MG63 (cell line): ENCODE data around the gene ARV1. TPM values are rescaled to one million over a fixed set of nuclear protein-coding genes. Genes with fewer than 3 reads are reported as not detected.
"Not testable (repeated sequence)": the region's sequence is repeated elsewhere in the genome, so short reads cannot be mapped to it uniquely, and the experiment has no call there.

Experiments used
- DNase-seq: peaks from one replicate; pipeline ENCODE4 v3.0.0-alpha.2; 2020
- H3K27me3 ChIP-seq: fragments of 250-450 bp; sonication (Bioruptor Pico); 2 replicates; pipeline ENCODE4 v1.5.1; 2020; ENCODE audit warnings: mild to moderate bottlenecking, moderate library complexity
- H3K36me3 ChIP-seq: fragments of 250-450 bp; sonication (Bioruptor Pico); 2 replicates; pipeline ENCODE4 v1.5.1; 2020; ENCODE audit warnings: mild to moderate bottlenecking, moderate library complexity
- H3K4me3 ChIP-seq: fragments of 250-450 bp; sonication (Bioruptor Pico); 2 replicates; pipeline ENCODE4 v1.5.1; 2020; ENCODE audit warnings: mild to moderate bottlenecking, moderate library complexity
- H3K9me3 ChIP-seq: fragments of 250-450 bp; sonication (Bioruptor Pico); 2 replicates; pipeline ENCODE4 v1.5.1; 2020; ENCODE audit warnings: mild to moderate bottlenecking, moderate library complexity
- total RNA-seq: library from RNA; depleted of rRNA; stranded (reverse); fragments of >200 nt; shearing (Covaris generic); gene quantifications from 2 replicates; pipeline ENCODE4 v1.2.3, GENCODE V29; 2014; ENCODE audit warnings: low replicate concordance; rRNA removed

ARV1 gene
- total RNA-seq, 1 experiment from 2014 or later: 8.1 TPM

DNA sequence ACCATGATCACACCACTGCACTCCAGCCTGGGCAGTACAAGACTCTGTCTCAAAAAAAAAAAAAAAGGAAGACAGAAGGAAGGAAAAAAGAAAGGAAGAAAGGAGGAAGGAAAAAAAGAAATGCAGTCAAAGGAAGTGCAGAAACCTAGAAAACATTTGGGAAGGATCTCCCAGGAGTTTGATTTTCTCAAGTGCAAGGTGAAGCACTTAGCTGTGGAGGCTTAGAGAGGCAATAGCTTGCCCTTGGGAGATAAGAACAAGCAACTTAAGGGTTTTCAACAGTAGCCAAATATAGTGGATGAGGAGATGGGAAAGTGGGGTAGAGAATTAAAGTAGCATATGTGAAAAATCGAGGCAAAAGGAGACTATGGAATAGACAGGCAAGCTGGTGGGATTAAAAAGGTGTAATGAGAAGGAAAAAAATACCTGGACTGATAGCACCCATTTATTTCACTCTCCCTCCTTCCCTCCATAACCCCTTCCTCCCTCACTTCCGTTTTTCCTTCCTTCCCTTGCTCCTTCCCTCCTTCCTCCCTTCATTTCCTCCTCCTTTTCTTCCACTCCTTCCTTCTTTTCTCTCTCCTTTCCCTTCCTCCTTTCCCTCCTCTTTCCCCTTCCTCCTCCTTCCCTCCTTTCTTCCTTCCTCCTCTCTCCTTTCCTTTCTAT is 68.0 kb downstream of the ARV1 start:
- no peaks in the 10 kb centered on the region for H3K36me3 ChIP-seq
- H3K9me3 ChIP-seq: no peaks in the 10 kb centered on the region
- H3K27me3 ChIP-seq: peaks cover 28% of the 10 kb centered on the region
- DNase-seq: no peak
- H3K4me3 ChIP-seq: no peak overlapping the region

DNA sequence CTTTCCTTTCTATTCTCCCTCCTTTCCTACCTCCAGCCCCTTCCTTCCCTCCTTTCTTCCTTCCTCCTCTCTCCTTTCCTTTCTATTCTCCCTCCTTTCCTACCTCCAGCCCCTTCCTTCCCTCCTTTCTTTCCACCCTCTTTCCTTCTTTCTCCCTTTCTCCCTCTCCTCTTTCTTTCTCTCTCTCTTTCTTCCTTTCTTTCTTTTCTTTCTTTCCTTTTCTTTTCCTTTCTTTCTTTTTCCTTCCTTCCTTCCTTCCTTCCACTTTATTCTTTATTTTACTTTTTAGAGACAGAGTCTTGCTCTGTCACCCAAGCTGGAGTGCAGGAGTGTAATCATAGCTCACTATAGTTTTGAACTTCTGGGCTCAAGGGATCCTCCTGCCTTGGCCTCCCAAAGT is 68.6 kb downstream of the ARV1 start:
- peaks cover 28% of the 10 kb centered on the region for H3K27me3 ChIP-seq
- DNase-seq, H3K4me3 ChIP-seq, H3K36me3 ChIP-seq, H3K9me3 ChIP-seq: not testable (repeated sequence)

DNA sequence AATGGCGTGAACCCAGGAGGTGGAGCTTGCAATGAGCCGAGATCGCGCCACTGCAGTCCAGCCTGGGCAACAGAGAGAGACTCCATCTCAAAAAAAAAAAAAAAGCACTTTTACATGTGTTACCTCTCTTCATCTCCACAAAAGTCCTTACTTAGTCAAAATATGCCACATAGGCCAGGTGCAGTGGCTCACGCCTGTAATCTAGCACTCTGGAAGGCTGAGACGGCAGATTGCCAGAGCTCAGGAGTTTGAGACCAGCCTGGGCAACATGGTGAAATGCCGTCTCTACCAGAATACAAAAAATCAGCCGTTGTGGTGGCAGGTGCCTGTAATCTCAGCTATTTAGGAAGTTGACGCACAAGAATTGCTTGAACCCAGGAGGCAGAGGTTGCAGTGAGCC is 69.5 kb downstream of the ARV1 start:
- not testable (repeated sequence) for DNase-seq, H3K4me3 ChIP-seq, H3K9me3 ChIP-seq, H3K36me3 ChIP-seq
- peaks cover 24% of the 10 kb centered on the region for H3K27me3 ChIP-seq

DNA sequence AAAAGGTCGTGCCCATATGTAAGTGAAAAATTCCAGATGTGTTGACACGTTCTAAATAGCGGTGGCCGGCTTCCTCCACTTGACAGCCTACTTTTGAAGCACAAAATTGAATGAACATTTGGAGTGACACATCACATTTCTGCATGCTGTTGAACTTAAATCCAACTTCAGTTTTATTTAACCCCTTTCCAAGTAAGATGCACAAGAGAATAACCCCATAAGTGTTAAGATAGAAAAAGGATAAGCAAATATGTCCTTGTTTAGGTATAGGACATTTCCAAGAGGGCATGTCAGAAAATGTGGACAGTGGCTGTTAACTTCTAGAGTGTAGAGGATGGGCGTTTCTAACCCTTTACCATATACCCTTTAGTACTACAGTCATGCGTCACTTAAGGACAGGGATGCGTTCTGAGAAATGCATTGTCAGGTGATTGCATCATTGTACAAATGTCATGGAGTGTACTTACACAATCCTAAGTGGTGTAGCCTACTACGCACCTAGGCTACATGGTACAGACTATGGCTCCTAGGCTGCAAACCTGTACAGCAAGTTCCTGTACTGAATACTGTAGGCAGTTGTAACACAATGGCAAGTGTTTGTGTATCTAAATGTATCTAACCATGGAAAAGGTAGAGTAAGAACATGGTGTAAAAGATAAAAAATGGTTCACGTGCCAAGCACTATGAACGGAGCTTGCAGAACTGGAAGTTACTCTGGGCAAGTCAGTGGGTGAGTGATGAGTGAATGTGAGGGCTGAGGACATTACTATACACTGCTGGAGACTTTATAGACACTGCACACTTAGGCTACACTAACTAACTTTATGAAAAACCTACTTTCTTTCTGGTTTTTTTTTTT is 70.5 kb downstream of the ARV1 start:
- DNase-seq: no peak
- H3K27me3 ChIP-seq: peaks cover 20% of the 10 kb centered on the region
- no peak overlapping the region for H3K4me3 ChIP-seq
- no peaks in the 10 kb centered on the region for H3K9me3 ChIP-seq
- no peaks in the 10 kb centered on the region for H3K36me3 ChIP-seq

Other genes starting within 250 kb of the ARV1 start
- gene CAPN9, start 231.7 kb upstream of the ARV1 start, total RNA-seq: not detected in 2 replicates
- gene C1orf198, start 110.6 kb upstream of the ARV1 start, total RNA-seq: 39.5 and 47.1 TPM in 2 replicates
- 25.1 and 33.0 TPM in 2 replicates for gene TTC13, start 233 bp upstream of the ARV1 start, total RNA-seq
- 10.9 and 12.4 TPM in 2 replicates for gene FAM89A, start 61.2 kb downstream of the ARV1 start, total RNA-seq
- gene TRIM67, start 183.0 kb downstream of the ARV1 start, total RNA-seq: not detected in 2 replicates